SK-N-SH (cell line): ENCODE data around the gene LIPM. TPM values are rescaled to one million over a fixed set of nuclear protein-coding genes. Genes with fewer than 3 reads are reported as not detected.

Experiments
- CTCF ChIA-PET: fragments of 300-600, 350-600 bp; formaldehyde crosslinking; extraction: SDS; loops from one replicate; lab custom pipeline; 2021; lab: Yijun Ruan, JAX
- POLR2A ChIA-PET: fragments of 350-600 bp; sonication (Branson Sonifier 250); formaldehyde crosslinking; extraction: SDS; loops from one replicate; lab custom pipeline; 2020; ENCODE audit warnings: antibody characterized with exemption, inconsistent platforms; lab: Yijun Ruan, JAX
- DNase-seq: peaks from one replicate; pipeline ENCODE4 v3.0.0; 2012
- H2AFZ ChIP-seq: fragments of 200-600 bp; sonication (generic); 2 replicates; pipeline ENCODE4 v1.8.1; 2016; ENCODE audit warnings: antibody characterized with exemption, mild to moderate bottlenecking, low read depth
- H3F3A ChIP-seq: fragments of 200-600 bp; sonication (generic); replicated peaks from 2 replicates; pipeline ENCODE3; 2016; ENCODE audit warnings: antibody characterized with exemption, mild to moderate bottlenecking; ENCODE audit not compliant: insufficient read depth
- H3K27ac ChIP-seq, 2 experiments: fragments of 200-500 bp in 1 of 2; fragments of 200-600 bp in 1 of 2; sonication (Bioruptor generic) in 1 of 2; sonication (generic), shearing (Covaris generic) in 1 of 2; 2 replicates each; pipeline versions ENCODE4 v1.5.1 to v1.6.1; 2014 to 2016; ENCODE audit warnings: low read depth in 2 of 2, inconsistent platforms in 1 of 2, low read length in 1 of 2, mild to moderate bottlenecking in 1 of 2, mixed read lengths in 1 of 2
- H3K27me3 ChIP-seq: fragments of 200-600 bp; sonication (generic), shearing (Covaris generic); 2 replicates; pipeline ENCODE4 v1.6.1; 2016; ENCODE audit warnings: mixed run types; ENCODE audit not compliant: insufficient read depth
- H3K36me3 ChIP-seq, 2 experiments: fragments of 200-500 bp in 1 of 2; fragments of 200-600 bp in 1 of 2; sonication (Bioruptor generic) in 1 of 2; sonication (generic) in 1 of 2; replicated peaks in 1 of 2; 2 replicates each; pipeline versions ENCODE3 to v1.5.1; 2014 to 2016; ENCODE audit warnings: low read length in 1 of 2, mild to moderate bottlenecking in 1 of 2; ENCODE audit not compliant: insufficient read depth in 2 of 2, control insufficient read depth in 1 of 2
- H3K4me1 ChIP-seq, 2 experiments: fragments of 200-500 bp in 1 of 2; fragments of 200-600 bp in 1 of 2; sonication (Bioruptor generic) in 1 of 2; sonication (generic), shearing (Covaris generic) in 1 of 2; 2 replicates each; pipeline versions ENCODE4 v1.5.1 to v1.6.1; 2014 to 2016; ENCODE audit warnings: low read depth in 1 of 2, low read length in 1 of 2, mixed run types in 1 of 2; ENCODE audit not compliant: insufficient read depth in 2 of 2, control insufficient read depth in 1 of 2
- H3K4me2 ChIP-seq: fragments of 200-600 bp; sonication (generic), shearing (Covaris generic); 2 replicates; pipeline ENCODE4 v1.6.1; 2017; ENCODE audit warnings: mixed run types
- H3K4me3 ChIP-seq, 2 experiments: fragments of 200-500 bp in 1 of 2; fragments of 200-600 bp in 1 of 2; sonication (Bioruptor generic) in 1 of 2; sonication (generic), shearing (Covaris generic) in 1 of 2; 2 replicates each; pipeline versions ENCODE4 v1.5.1 to v1.8.1; 2014 to 2016; ENCODE audit warnings: low read depth in 2 of 2, inconsistent platforms in 1 of 2, low read length in 1 of 2, mild to moderate bottlenecking in 1 of 2, mixed read lengths in 1 of 2, moderate library complexity in 1 of 2
- H3K79me2 ChIP-seq: fragments of 200-600 bp; sonication (generic); 2 replicates; pipeline ENCODE4 v1.8.1; 2017; ENCODE audit warnings: mild to moderate bottlenecking; ENCODE audit not compliant: insufficient read depth
- H3K9ac ChIP-seq: fragments of 200-600 bp; sonication (generic); 2 replicates; pipeline ENCODE4 v1.6.1; 2017; ENCODE audit warnings: mixed run types
- H3K9me2 ChIP-seq: fragments of 200-600 bp; sonication (generic); 2 replicates; pipeline ENCODE4 v1.6.1; 2017; ENCODE audit warnings: mixed run types
- H3K9me3 ChIP-seq: fragments of 200-600 bp; sonication (generic); 2 replicates; pipeline ENCODE4 v1.6.1; 2017; ENCODE audit warnings: mixed run types, mild to moderate bottlenecking, moderate library complexity
- H4K20me1 ChIP-seq: fragments of 200-600 bp; sonication (generic); 2 replicates; pipeline ENCODE4 v1.6.1; 2017; ENCODE audit warnings: mild to moderate bottlenecking, mixed run types; ENCODE audit not compliant: insufficient read depth
- CHD2 ChIP-seq: fragments of 150-350 bp; IDR thresholded peaks from 2 replicates; pipeline ENCODE4 v1.6.1; 2018; ENCODE audit warnings: low read length; ENCODE audit not compliant: partially characterized antibody
- EP300 ChIP-seq, 2 experiments: IDR thresholded peaks; 2 replicates each; pipeline versions ENCODE4 v1.4.0 to v1.6.1; 2012; ENCODE audit warnings: borderline replicate concordance in 1 of 2, low read depth in 1 of 2, low read length in 1 of 2
- FOSL2 ChIP-seq: IDR thresholded peaks from 2 replicates; pipeline ENCODE4 v1.4.0; 2012; ENCODE audit warnings: low read depth, mild to moderate bottlenecking, moderate library complexity, borderline replicate concordance
- FOXJ3 ChIP-seq: sonication (generic); formaldehyde crosslinking; IDR thresholded peaks from 2 replicates; pipeline ENCODE4 v1.5.1; 2020; ENCODE audit warnings: mild to moderate bottlenecking, missing genetic modification reagents
- FOXM1 ChIP-seq: IDR thresholded peaks from 2 replicates; pipeline ENCODE4 v1.4.0; 2012; ENCODE audit warnings: low read depth, mild to moderate bottlenecking
- GABPA ChIP-seq: IDR thresholded peaks from 2 replicates; pipeline ENCODE4 v1.4.0; 2012; ENCODE audit warnings: low read depth, mild to moderate bottlenecking
- GATA2 ChIP-seq: sonication (generic); formaldehyde crosslinking; IDR thresholded peaks from 2 replicates; pipeline ENCODE4 v1.5.0; 2020; ENCODE audit warnings: mild to moderate bottlenecking, missing genetic modification reagents
- JUND ChIP-seq: IDR thresholded peaks from 2 replicates; pipeline ENCODE4 v1.4.0; 2012
- MEF2A ChIP-seq: IDR thresholded peaks from 2 replicates; pipeline ENCODE4 v1.4.0; 2012; ENCODE audit warnings: low read depth, borderline replicate concordance
- POLR2AphosphoS5 ChIP-seq: IDR thresholded peaks from 2 replicates; pipeline ENCODE4 v1.6.1; 2012; ENCODE audit warnings: low read depth, low read length
- RCOR1 ChIP-seq: fragments of 150-350 bp; IDR thresholded peaks from 2 replicates; pipeline ENCODE4 v1.6.1; 2017; ENCODE audit warnings: antibody characterized with exemption, low read length
- RFX5 ChIP-seq: IDR thresholded peaks from 2 replicates; pipeline ENCODE4 v1.6.1; 2012; ENCODE audit warnings: mild to moderate bottlenecking, improper control_type of control experiment, low read length
- SIN3A ChIP-seq: IDR thresholded peaks from 2 replicates; pipeline ENCODE4 v1.6.1; 2012; ENCODE audit warnings: low read depth, mild to moderate bottlenecking, low read length, moderate library complexity, borderline replicate concordance
- TCF12 ChIP-seq: IDR thresholded peaks from 2 replicates; pipeline ENCODE4 v1.4.0; 2012
- TEAD4 ChIP-seq: IDR thresholded peaks from 2 replicates; pipeline ENCODE4 v1.4.0; 2012; ENCODE audit warnings: mild to moderate bottlenecking, borderline replicate concordance; ENCODE audit not compliant: insufficient read depth
- YY1 ChIP-seq: IDR thresholded peaks from 2 replicates; pipeline ENCODE4 v1.4.0; 2012; ENCODE audit warnings: low read depth, mild to moderate bottlenecking
- WGBS: methylation state at CpG from one replicate; pipeline ENCODE4 v1.1.6; 2017; ENCODE audit warnings: low lambda C conversion rate; 5-methylcytosine and 5-hydroxymethylcytosine counted together
- polyA plus RNA-seq, 3 experiments: library from polyadenylated mRNA; depleted of rRNA; stranded (reverse); fragments of >200 nt; gene quantifications; 2 replicates each; pipeline ENCODE4 v1.2.3, GENCODE V29; 2012
- TF ChIP-seq, protein P1 (sequence below): IDR thresholded peaks from 2 replicates; pipeline ENCODE4; 2012
- TF ChIP-seq, protein P2 (sequence below): IDR thresholded peaks from 2 replicates; pipeline ENCODE4 v1.4.0; 2012; ENCODE audit warnings: low read depth, borderline replicate concordance
- TF ChIP-seq, protein P3 (sequence below): IDR thresholded peaks from 2 replicates; pipeline ENCODE4 v1.4.0; 2012; ENCODE audit warnings: low read depth, borderline replicate concordance
- TF ChIP-seq, protein P4 (sequence below): fragments of 200-600 bp; sonication (generic); IDR thresholded peaks from 2 replicates; pipeline ENCODE4 v1.6.1; 2017; ENCODE audit warnings: antibody characterized with exemption, mild to moderate bottlenecking, moderate library complexity
- TF ChIP-seq, protein P5 (sequence below): IDR thresholded peaks from 2 replicates; pipeline ENCODE4 v1.4.0; 2012; ENCODE audit warnings: low read depth

The LIPM gene
- polyA plus RNA-seq, 1 of the 3 experiments (the other 2 are of a cell fraction), result not detected

DNA sequence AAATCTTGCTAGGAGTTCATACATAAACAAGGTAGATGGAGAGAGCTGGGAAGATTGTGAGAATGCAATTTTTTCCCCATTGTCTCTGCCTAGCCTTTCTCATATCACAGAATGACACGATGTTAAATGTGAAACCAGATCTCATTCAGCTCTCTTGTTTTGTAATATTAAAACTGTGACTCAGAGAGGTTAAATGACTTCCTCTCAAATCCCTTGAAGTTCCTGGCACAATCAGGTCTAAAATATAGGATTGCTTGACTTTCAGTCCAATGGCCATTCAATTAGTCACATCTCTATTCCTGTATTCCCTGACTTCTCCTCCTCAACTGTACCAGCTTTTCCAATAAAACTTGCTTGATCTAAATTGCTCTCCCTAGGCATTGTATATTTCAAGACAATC, 46.0 kb downstream of the LIPM start:
- Histone ChIP-seq H3K4me2 (peak overlapping the region; percentile 4), H3K79me2 (no peaks in the 10 kb centered on the region), H3K9me3 (no peaks in the 10 kb centered on the region), H3K27me3 (no peaks in the 10 kb centered on the region), H3K9me2 (no peaks in the 10 kb centered on the region), H3K4me3 (no peak overlapping the region; a peak in 1 of 4 replicates)
- no peak for DNase-seq
- WGBS, result 4% methylated on average over 1 of the region's 1 CpG
- TF ChIP-seq JUND (peak; percentile 40), EP300 (IDR thresholded peaks at IDR 0.05; ENCODE audit: borderline replicate concordance in 1 of 2, low read depth in 1 of 2, low read length in 1 of 2) (peak in 1 of 2 experiments; percentile 22; a peak in 1 of 4 replicates), FOSL2 (peak; percentile 51; the same call in 1 of the 2 replicates), GABPA (no peak), TCF12 (0 out of 2 replicates have a peak, but pooled peaks have one; percentile 5)
- TF ChIP-seq, protein P1, sequence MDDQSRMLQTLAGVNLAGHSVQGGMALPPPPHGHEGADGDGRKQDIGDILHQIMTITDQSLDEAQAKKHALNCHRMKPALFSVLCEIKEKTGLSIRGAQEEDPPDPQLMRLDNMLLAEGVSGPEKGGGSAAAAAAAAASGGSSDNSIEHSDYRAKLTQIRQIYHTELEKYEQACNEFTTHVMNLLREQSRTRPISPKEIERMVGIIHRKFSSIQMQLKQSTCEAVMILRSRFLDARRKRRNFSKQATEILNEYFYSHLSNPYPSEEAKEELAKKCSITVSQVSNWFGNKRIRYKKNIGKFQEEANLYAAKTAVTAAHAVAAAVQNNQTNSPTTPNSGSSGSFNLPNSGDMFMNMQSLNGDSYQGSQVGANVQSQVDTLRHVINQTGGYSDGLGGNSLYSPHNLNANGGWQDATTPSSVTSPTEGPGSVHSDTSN, result peak; percentile 27; the same call in 1 of the 2 replicates
- TF ChIP-seq, protein P2, sequence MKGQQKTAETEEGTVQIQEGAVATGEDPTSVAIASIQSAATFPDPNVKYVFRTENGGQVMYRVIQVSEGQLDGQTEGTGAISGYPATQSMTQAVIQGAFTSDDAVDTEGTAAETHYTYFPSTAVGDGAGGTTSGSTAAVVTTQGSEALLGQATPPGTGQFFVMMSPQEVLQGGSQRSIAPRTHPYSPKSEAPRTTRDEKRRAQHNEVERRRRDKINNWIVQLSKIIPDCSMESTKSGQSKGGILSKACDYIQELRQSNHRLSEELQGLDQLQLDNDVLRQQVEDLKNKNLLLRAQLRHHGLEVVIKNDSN, result no peak
- TF ChIP-seq, all 33 proteins: peak for 5
- Histone ChIP-seq H2AFZ (peak overlapping the region; percentile 48), H3K9ac (peak overlapping the region; percentile 40; the same call in 1 of the 2 replicates), H3K4me1 (peaks cover 0 to 3% of the 10 kb centered on the region in 2 experiments; a peak in 1 of 4 replicates), H3F3A (no peaks in the 10 kb centered on the region), H3K27ac (peak overlapping the region; percentile 53 to 58), H4K20me1 (no peaks in the 10 kb centered on the region), H3K36me3 (no peaks in the 10 kb centered on the region)
- POLR2A ChIA-PET, result no interaction called here
- CTCF ChIA-PET, result interaction anchor here (6.0 kb wide), 1 partner anchor 13 kb away, joined by 48 read pairs; no protein-coding TSS in a partner anchor

DNA sequence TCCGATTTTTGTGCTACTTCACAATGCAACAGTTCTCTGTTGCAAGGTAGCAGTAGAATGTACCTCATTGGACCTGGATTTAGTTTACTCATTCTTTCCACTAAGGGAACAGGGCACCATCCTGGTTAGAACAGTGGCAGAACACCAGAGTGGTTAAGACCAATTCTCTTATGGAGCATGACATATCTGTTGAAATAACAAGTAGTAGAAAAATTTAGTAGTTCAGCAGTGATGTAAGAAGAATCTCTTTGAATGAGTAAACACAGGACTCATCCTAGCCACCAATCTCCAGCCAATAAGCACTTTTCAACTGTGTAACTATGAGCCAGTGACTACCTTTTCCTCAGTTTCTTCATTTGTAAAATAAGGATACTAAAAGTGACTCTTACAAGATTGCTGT, 46.7 kb downstream of the LIPM start:
- H4K20me1 ChIP-seq, result no peaks in the 10 kb centered on the region
- H3K27ac ChIP-seq, result peak overlapping the region in 1 of 2 experiments; percentile 58; a peak in 2 of 4 replicates
- H3K27me3 ChIP-seq, result no peaks in the 10 kb centered on the region
- H3K9me3 ChIP-seq, result no peaks in the 10 kb centered on the region
- H3K36me3 ChIP-seq, result no peaks in the 10 kb centered on the region
- peak overlapping the region; percentile 4 for H3K4me2 ChIP-seq
- no peak overlapping the region for H2AFZ ChIP-seq
- no peaks in the 10 kb centered on the region for H3F3A ChIP-seq
- no peak overlapping the region for H3K9ac ChIP-seq
- WGBS, result 97% methylated on average over 1 of the region's 1 CpG
- ChIA-PET CTCF (interaction anchor here (0.7 to 6.0 kb wide), 2 partner anchors 13 to 83 kb away, joined by 3 to 48 read pairs; no protein-coding TSS in a partner anchor), POLR2A (no interaction called here)
- H3K4me1 ChIP-seq, result peaks cover 0 to 3% of the 10 kb centered on the region in 2 experiments; a peak in 1 of 4 replicates
- H3K4me3 ChIP-seq, result no peak overlapping the region
- H3K9me2 ChIP-seq, result no peaks in the 10 kb centered on the region
- H3K79me2 ChIP-seq, result no peaks in the 10 kb centered on the region
- no peak for TF ChIP-seq GATA2 (CRISPR knock-in tag)
- TF ChIP-seq MEF2A, result no peak
- TF ChIP-seq FOXJ3 (CRISPR knock-in tag), result no peak
- TF ChIP-seq FOSL2, result no peak; the same call in 1 of the 2 replicates
- TF ChIP-seq TEAD4, result no peak
- TF ChIP-seq, protein P3, sequence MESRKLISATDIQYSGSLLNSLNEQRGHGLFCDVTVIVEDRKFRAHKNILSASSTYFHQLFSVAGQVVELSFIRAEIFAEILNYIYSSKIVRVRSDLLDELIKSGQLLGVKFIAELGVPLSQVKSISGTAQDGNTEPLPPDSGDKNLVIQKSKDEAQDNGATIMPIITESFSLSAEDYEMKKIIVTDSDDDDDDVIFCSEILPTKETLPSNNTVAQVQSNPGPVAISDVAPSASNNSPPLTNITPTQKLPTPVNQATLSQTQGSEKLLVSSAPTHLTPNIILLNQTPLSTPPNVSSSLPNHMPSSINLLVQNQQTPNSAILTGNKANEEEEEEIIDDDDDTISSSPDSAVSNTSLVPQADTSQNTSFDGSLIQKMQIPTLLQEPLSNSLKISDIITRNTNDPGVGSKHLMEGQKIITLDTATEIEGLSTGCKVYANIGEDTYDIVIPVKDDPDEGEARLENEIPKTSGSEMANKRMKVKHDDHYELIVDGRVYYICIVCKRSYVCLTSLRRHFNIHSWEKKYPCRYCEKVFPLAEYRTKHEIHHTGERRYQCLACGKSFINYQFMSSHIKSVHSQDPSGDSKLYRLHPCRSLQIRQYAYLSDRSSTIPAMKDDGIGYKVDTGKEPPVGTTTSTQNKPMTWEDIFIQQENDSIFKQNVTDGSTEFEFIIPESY, result no peak
- TF ChIP-seq SIN3A, result no peak
- no peak for TF ChIP-seq TCF12
- TF ChIP-seq, protein P4, sequence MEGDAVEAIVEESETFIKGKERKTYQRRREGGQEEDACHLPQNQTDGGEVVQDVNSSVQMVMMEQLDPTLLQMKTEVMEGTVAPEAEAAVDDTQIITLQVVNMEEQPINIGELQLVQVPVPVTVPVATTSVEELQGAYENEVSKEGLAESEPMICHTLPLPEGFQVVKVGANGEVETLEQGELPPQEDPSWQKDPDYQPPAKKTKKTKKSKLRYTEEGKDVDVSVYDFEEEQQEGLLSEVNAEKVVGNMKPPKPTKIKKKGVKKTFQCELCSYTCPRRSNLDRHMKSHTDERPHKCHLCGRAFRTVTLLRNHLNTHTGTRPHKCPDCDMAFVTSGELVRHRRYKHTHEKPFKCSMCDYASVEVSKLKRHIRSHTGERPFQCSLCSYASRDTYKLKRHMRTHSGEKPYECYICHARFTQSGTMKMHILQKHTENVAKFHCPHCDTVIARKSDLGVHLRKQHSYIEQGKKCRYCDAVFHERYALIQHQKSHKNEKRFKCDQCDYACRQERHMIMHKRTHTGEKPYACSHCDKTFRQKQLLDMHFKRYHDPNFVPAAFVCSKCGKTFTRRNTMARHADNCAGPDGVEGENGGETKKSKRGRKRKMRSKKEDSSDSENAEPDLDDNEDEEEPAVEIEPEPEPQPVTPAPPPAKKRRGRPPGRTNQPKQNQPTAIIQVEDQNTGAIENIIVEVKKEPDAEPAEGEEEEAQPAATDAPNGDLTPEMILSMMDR, result no peak
- TF ChIP-seq RCOR1, result no peak
- no peak for TF ChIP-seq RFX5
- no peak for TF ChIP-seq YY1
- TF ChIP-seq, protein P1, result no peak
- no peak for TF ChIP-seq FOXM1
- no peak for TF ChIP-seq CHD2
- TF ChIP-seq, protein P5, sequence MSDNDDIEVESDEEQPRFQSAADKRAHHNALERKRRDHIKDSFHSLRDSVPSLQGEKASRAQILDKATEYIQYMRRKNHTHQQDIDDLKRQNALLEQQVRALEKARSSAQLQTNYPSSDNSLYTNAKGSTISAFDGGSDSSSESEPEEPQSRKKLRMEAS, result no peak
- no peak for TF ChIP-seq POLR2AphosphoS5
- TF ChIP-seq, all 33 proteins: peak for 0
- no peak for DNase-seq
